ENCODE measurements around the gene ZC3H13.

- TF ChIP-seq CTCF (IDR thresholded peaks at IDR 0.05) (no peak), EZH2 (IDR thresholded peaks at IDR 0.05; ENCODE audit: borderline replicate concordance, insufficient read depth, low read depth, low read length, poor library complexity, severe bottlenecking) (no peak)
Observed at GRCh38 chr13:46010148-46010547, 42.4 kb downstream of the ZC3H13 start.

Data from B cell (primary cell).